Measurements from ENCODE around the gene PLS1.

DNA sequence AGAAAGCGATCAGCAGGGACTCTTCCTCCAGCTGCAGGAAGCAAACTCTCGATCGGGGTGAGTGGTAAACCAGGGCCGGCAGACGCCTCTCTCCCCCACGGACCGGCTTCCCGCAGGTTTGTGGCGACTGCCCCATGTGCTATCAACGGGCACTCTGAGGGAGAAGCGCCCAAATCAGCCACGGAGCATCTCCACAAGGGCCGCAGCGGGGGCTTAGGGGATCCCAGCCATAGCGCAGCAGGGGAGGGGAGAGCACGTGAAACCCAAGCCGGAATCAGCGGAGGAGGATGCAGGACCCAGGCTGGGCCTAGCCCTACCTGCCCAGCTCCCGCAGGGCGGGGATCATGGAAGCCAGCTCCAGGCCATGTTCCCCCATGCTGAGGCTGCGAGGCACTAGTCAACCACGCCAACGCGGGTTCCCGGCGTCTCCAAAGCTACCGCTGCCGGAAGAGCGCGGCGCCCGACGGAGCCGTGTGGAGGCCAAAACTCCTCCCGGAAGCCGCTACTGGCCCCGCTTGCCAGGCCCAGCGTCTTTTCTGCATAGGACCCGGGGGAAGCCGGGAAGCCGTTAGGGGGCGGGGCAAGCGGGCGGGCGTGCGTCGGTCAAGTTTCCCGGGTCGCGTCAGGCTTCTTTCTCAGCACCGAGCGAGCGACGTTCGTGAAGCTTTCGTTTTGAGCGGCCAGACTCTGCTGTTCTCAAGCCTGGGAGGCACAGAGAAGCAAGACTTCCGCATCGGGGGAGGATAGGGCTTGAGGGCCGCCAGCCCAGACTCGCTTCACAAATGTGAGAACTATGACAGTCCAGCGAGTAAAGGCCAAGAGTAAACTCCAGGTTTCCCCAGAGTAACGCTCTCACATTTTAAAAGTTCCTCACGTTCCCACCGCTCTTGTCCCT is 17.6 kb upstream of the PLS1 start, which contains the start of gene ATR:
- TF ChIP-seq, protein P1, sequence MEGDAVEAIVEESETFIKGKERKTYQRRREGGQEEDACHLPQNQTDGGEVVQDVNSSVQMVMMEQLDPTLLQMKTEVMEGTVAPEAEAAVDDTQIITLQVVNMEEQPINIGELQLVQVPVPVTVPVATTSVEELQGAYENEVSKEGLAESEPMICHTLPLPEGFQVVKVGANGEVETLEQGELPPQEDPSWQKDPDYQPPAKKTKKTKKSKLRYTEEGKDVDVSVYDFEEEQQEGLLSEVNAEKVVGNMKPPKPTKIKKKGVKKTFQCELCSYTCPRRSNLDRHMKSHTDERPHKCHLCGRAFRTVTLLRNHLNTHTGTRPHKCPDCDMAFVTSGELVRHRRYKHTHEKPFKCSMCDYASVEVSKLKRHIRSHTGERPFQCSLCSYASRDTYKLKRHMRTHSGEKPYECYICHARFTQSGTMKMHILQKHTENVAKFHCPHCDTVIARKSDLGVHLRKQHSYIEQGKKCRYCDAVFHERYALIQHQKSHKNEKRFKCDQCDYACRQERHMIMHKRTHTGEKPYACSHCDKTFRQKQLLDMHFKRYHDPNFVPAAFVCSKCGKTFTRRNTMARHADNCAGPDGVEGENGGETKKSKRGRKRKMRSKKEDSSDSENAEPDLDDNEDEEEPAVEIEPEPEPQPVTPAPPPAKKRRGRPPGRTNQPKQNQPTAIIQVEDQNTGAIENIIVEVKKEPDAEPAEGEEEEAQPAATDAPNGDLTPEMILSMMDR (IDR thresholded peaks at IDR 0.05) = no peak
- TF ChIP-seq EZH2phosphoT487 (IDR thresholded peaks at IDR 0.05) = no peak

All from neural progenitor cell (in vitro differentiated cells).